Tibial nerve (tissue), 4 donors: ENCODE data around the gene MRPL36. TPM values are rescaled to one million over a fixed set of nuclear protein-coding genes. Genes with fewer than 3 reads are reported as not detected.
"Not testable (repeated sequence)": the region's sequence is repeated elsewhere in the genome, so short reads cannot be mapped to it uniquely, and the experiment has no call there.

Source experiments
- DNase-seq, 2 donors: peaks; one replicate each; pipeline ENCODE4 v3.0.0-alpha.2; 2019; ENCODE audit warnings: low spot score in 2 of 2
- H3K27ac ChIP-seq, 4 donors: fragments of 200-600 bp; sonication (generic) in 3 of 4; one replicate each; pipeline ENCODE4 v1.5.1; 2017 to 2019; ENCODE audit warnings: mild to moderate bottlenecking in 1 of 4
- H3K27me3 ChIP-seq, 2 donors: fragments of 200-600 bp; sonication (generic) in 1 of 2; one replicate each; pipeline versions ENCODE4 v1.5.1 to v1.6.0; 2017 to 2019
- H3K36me3 ChIP-seq, 3 donors: fragments of 200-600 bp; sonication (generic); one replicate each; pipeline ENCODE4 v1.5.1; 2018 to 2019
- H3K4me1 ChIP-seq, 4 donors: fragments of 200-600 bp; sonication (generic) in 3 of 4; one replicate each; pipeline ENCODE4 v1.5.1; 2017 to 2019
- H3K4me3 ChIP-seq, 4 donors: fragments of 200-600 bp; sonication (generic) in 3 of 4; one replicate each; pipeline ENCODE4 v1.5.1; 2017 to 2019; ENCODE audit warnings: mild to moderate bottlenecking in 1 of 4, moderate library complexity in 1 of 4
- H3K9me3 ChIP-seq, 4 donors: fragments of 200-600 bp; sonication (generic) in 3 of 4; one replicate each; pipeline ENCODE4 v1.5.1; 2017 to 2019
- EP300 ChIP-seq, 2 donors: sonication (generic); formaldehyde crosslinking; IDR thresholded peaks; one replicate each; pipeline ENCODE4 v1.6.1; 2017; ENCODE audit warnings: antibody characterized with exemption in 2 of 2, mild to moderate bottlenecking in 1 of 2
- POLR2A ChIP-seq, 2 donors: fragments of 450-650 bp; IDR thresholded peaks; one replicate each; pipeline ENCODE4 v1.6.1; 2017; ENCODE audit warnings: antibody characterized with exemption in 2 of 2, mild to moderate bottlenecking in 2 of 2, moderate library complexity in 2 of 2
- WGBS, 2 donors: methylation state at CpG; one replicate each; pipeline ENCODE4 v1.1.5; 2018; 5-methylcytosine and 5-hydroxymethylcytosine counted together
- total RNA-seq, 4 donors: library from RNA; depleted of rRNA; stranded (reverse); fragments of >200 nt; gene quantifications; one replicate each; pipeline ENCODE4 v1.1.0, GENCODE V29; 2016
- TF ChIP-seq, protein P1 (sequence below), 5 experiments: fragments of 200-600 bp in 3 of 5; fragments of 450-650 bp in 2 of 5; sonication (generic) in 3 of 5; IDR thresholded peaks; one replicate each; pipeline ENCODE4 v1.5.1; 2016 to 2019; ENCODE audit warnings: antibody characterized with exemption in 5 of 5, mild to moderate bottlenecking in 3 of 5, moderate library complexity in 2 of 5

MRPL36 gene
- total RNA-seq, 4 donors from 2014 or later = 18.2 to 54.0 (median 27.8) TPM

DNA sequence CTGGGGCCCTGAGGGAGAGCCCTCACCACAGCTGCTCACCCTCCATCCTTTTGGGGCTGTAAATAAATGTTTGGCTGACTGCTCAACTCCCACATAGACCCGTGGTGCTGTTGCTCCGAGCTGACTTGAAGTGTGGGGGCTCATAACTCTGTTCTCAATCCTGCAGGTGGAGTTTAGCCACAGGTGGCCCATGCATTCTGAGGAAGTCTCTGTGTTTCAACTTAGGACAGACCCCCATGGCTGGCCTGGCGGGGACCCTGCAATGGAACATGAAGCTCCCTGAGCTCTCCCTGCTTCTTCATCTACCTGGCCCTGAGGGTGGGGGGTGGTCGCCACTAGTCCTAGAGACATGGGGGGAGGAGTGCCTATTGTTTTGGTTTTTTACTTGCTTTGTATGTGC, 21.3 kb upstream of the MRPL36 start:
- no peak overlapping the region for H3K27ac ChIP-seq
- TF ChIP-seq, protein P1, sequence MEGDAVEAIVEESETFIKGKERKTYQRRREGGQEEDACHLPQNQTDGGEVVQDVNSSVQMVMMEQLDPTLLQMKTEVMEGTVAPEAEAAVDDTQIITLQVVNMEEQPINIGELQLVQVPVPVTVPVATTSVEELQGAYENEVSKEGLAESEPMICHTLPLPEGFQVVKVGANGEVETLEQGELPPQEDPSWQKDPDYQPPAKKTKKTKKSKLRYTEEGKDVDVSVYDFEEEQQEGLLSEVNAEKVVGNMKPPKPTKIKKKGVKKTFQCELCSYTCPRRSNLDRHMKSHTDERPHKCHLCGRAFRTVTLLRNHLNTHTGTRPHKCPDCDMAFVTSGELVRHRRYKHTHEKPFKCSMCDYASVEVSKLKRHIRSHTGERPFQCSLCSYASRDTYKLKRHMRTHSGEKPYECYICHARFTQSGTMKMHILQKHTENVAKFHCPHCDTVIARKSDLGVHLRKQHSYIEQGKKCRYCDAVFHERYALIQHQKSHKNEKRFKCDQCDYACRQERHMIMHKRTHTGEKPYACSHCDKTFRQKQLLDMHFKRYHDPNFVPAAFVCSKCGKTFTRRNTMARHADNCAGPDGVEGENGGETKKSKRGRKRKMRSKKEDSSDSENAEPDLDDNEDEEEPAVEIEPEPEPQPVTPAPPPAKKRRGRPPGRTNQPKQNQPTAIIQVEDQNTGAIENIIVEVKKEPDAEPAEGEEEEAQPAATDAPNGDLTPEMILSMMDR (IDR thresholded peaks at IDR 0.05) = no peak
- TF ChIP-seq EP300 (IDR thresholded peaks at IDR 0.05) (no peak), POLR2A (IDR thresholded peaks at IDR 0.05) (no peak)
- 91 to 93% methylated on average over 4 of the region's 4 CpGs for WGBS, 2 donors
- H3K36me3 ChIP-seq = peaks cover under 1 to 100% (median 2%) of the 10 kb centered on the region in 3 donors
- no peaks in the 10 kb centered on the region for H3K4me1 ChIP-seq
- H3K27me3 ChIP-seq = no peaks in the 10 kb centered on the region
- peaks cover 0 to 6% (median 0%) of the 10 kb centered on the region in 4 donors for H3K9me3 ChIP-seq
- no peak overlapping the region for H3K4me3 ChIP-seq
- DNase-seq = no peak

DNA sequence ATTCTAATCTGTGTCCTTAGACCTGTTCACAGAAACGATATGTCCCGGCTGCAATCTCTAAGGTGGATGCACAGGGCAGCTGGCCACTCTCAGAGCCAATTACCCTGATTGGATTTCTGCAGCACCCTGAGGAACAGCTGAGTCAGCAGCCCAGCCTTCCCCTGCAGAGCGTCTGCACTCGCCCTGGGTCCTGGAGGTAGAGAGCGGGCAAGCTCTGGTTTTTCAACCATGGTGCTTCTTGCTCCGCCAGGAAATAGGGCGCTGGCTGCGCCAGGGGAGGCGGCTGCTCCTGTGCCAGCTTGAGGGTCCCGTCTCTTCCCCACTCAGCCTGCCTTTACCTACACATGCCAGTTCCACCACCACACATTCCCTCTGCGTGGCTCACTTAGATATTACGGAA, 20.7 kb upstream of the MRPL36 start:
- WGBS, 2 donors = 85 to 93% methylated on average over 12 of the region's 12 CpGs
- no peak for TF ChIP-seq EP300 (IDR thresholded peaks at IDR 0.05)
- no peak for TF ChIP-seq POLR2A (IDR thresholded peaks at IDR 0.05)
- TF ChIP-seq, protein P1 (IDR thresholded peaks at IDR 0.05) = no peak

DNA sequence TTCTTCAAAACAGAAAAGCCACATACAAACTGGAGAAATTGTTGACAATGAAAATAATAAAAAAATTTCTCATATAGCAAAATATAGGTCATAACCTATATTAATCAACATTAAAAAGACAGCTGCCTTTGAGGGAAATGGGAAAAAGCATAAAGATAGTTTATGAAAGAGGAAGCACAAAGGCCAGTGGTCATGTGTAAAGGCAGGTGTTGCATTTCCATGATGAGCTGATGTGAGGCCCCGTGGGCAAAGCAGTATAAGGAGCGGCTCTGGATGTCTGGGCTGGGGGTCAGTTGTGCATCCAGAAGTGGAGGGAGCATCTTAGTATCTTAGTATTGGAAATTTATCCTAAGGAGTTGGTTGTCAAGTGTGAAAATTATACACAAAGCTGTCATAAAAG, 19.8 kb upstream of the MRPL36 start:
- Histone ChIP-seq H3K4me1 (no peaks in the 10 kb centered on the region), H3K9me3 (peaks cover 0 to 6% (median 0%) of the 10 kb centered on the region in 4 donors), H3K27me3 (no peaks in the 10 kb centered on the region), H3K4me3 (no peak overlapping the region), H3K27ac (no peak overlapping the region), H3K36me3 (peaks cover 7 to 100% (median 9%) of the 10 kb centered on the region in 3 donors)
- WGBS, 2 donors = 62 to 95% methylated on average over 2 of the region's 2 CpGs
- no peak for DNase-seq
- TF ChIP-seq, protein P1 (IDR thresholded peaks at IDR 0.05) = no peak
- TF ChIP-seq EP300 (IDR thresholded peaks at IDR 0.05) (no peak), POLR2A (IDR thresholded peaks at IDR 0.05) (no peak)

More for the DNA sequence above, 20.7 kb upstream of the MRPL36 start:
- no peak for DNase-seq
- H3K9me3 ChIP-seq = peaks cover 0 to 6% (median 0%) of the 10 kb centered on the region in 4 donors
- H3K36me3 ChIP-seq = peaks cover 2 to 100% (median 6%) of the 10 kb centered on the region in 3 donors
- H3K4me3 ChIP-seq = no peak overlapping the region
- no peak overlapping the region for H3K27ac ChIP-seq
- H3K27me3 ChIP-seq = no peaks in the 10 kb centered on the region
- no peaks in the 10 kb centered on the region for H3K4me1 ChIP-seq

DNA sequence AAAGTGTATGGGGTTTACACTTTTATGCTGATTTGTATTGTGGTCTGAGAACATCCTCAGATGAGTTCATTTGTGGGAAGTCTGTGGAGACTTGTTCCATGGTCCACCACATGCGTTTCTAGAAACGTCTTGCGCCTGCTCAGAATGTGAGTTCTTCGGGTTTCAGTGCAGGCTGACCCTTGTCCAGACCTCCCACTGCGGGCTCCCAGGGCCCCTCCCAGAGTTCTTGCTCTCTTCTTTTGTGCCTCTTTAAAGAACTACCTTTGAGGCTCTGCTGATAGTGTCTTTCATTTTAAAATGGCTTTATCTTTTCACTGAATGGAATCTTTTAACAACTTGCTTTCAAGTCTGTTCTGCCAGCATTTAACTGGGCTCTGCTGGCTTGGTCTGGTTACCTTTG, 19.1 kb upstream of the MRPL36 start:
- TF ChIP-seq, protein P1 (IDR thresholded peaks at IDR 0.05) = no peak
- no peak for TF ChIP-seq POLR2A (IDR thresholded peaks at IDR 0.05)
- TF ChIP-seq EP300 (IDR thresholded peaks at IDR 0.05) = no peak
- Histone ChIP-seq H3K27me3 (no peaks in the 10 kb centered on the region), H3K4me3 (no peak overlapping the region), H3K4me1 (no peaks in the 10 kb centered on the region), H3K27ac (no peak overlapping the region), H3K36me3 (peaks cover 9 to 100% (median 11%) of the 10 kb centered on the region in 3 donors), H3K9me3 (peaks cover 0 to 6% (median 0%) of the 10 kb centered on the region in 4 donors)
- DNase-seq = no peak
- 82 to 90% methylated on average over 5 of the region's 5 CpGs for WGBS, 2 donors

DNA sequence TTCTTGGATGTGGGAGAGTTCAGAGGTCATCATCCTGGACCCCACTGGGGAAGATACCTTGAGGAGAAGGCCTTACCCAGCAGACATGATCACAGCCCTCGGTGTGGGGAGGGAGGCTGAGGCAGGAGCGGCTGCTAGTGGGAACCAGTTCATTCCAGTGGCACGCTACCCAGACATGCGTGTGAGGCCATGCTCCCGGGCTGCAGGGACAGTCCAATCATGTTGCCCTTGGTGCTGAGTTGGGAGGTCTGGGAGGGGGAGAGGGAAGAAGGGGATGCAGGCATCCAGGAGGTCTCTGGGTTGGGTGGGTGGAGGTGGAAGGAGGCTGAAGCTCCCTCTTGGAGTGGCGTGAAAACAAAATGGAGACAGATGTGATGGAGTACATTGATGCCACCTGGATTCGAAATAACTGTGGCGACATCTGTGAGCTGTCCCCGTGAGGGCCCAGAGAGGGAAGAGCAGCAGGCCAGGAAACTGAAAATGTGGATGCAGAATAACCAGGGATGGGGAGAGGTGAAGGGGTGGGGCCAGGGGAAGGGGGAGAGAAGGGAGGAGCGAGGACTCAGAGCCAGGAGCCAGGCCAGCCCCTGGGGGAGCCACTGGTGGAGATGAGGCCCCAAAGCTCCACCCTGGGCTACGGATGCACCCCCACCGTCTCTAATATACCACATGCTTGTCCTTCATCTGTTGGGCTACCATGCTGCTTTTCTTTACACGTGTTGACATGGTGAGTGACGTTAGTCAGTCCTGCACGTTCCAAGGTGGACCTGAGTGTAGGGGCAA, 17.8 kb upstream of the MRPL36 start:
- TF ChIP-seq EP300 (IDR thresholded peaks at IDR 0.05) = no peak
- TF ChIP-seq, protein P1 (IDR thresholded peaks at IDR 0.05) = no peak
- no peak for TF ChIP-seq POLR2A (IDR thresholded peaks at IDR 0.05)
- H3K27me3 ChIP-seq = no peaks in the 10 kb centered on the region
- H3K4me3 ChIP-seq = no peak overlapping the region
- no peak overlapping the region for H3K27ac ChIP-seq
- peaks cover 9 to 100% (median 11%) of the 10 kb centered on the region in 3 donors for H3K36me3 ChIP-seq
- no peaks in the 10 kb centered on the region for H3K4me1 ChIP-seq
- WGBS, 2 donors = 84 to 91% methylated on average over 15 of the region's 15 CpGs
- H3K9me3 ChIP-seq = peaks cover 0 to 6% (median 0%) of the 10 kb centered on the region in 4 donors
- DNase-seq = no peak

DNA sequence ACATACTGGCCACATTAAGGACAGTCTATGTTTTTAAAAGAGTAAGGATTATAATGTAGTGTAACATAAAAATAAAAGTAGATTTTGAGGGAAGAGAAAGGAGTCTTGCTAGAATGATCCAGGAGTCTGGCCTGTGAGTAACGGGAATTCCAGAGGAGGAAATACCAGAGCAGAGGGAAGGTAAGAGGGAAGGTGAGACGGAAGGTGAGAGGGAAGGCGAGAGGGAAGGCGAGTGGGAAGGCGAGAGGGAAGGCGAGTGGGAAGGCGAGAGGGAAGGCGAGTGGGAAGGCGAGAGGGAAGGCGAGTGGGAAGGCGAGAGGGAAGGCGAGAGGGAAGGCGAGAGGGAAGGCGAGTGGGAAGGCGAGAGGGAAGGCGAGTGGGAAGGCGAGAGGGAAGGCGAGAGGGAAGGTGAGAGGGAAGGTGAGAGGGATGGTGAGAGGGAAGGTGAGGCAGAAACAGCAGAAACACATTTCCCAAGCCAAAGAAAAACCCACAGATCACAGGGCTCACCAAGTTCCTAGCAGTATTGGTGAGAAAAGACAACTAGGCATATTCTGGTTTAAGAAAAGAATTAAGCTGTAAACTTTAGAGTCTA, 17.0 kb upstream of the MRPL36 start:
- 90 to 95% methylated on average over 18 of the region's 18 CpGs for WGBS, 2 donors
- not testable (repeated sequence) for H3K4me3 ChIP-seq, H3K9me3 ChIP-seq, H3K27me3 ChIP-seq, DNase-seq, H3K27ac ChIP-seq, H3K4me1 ChIP-seq
- peaks cover 9 to 100% (median 11%) of the 10 kb centered on the region in 3 donors for H3K36me3 ChIP-seq
